Smooth muscle cell (in vitro differentiated cells): Measurements from ENCODE around the gene ELK4. TPM values are rescaled to one million over a fixed set of nuclear protein-coding genes. Genes with fewer than 3 reads are reported as not detected.

ENCODE experiments used
- DNase-seq: peaks from one replicate; lab custom pipeline; 2025; ENCODE audit not compliant: unreplicated experiment; lab: John Stamatoyannopoulos, UW
- H2AFZ ChIP-seq: fragments of 200-600 bp; sonication (generic); 2 replicates; pipeline ENCODE4 v1.6.0; 2016; ENCODE audit warnings: antibody characterized with exemption, low read depth, mild to moderate bottlenecking
- H3F3A ChIP-seq: fragments of 200-600 bp; sonication (generic); 2 replicates; pipeline ENCODE4 v1.6.0; 2017; ENCODE audit warnings: antibody characterized with exemption, low read depth
- H3K27ac ChIP-seq: fragments of 200-600 bp; sonication (generic); 2 replicates; pipeline ENCODE4 v1.5.1; 2016; ENCODE audit warnings: low read depth, mild to moderate bottlenecking
- H3K27me3 ChIP-seq: fragments of 200-600 bp; sonication (generic); 2 replicates; pipeline ENCODE4 v1.6.1; 2016; ENCODE audit warnings: low read depth, mild to moderate bottlenecking
- H3K36me3 ChIP-seq: fragments of 200-600 bp; sonication (generic); 2 replicates; pipeline ENCODE4 v1.5.1; 2016; ENCODE audit warnings: low read depth
- H3K4me1 ChIP-seq: fragments of 200-600 bp; sonication (generic); 2 replicates; pipeline ENCODE4 v1.5.1; 2016; ENCODE audit warnings: low read depth
- H3K4me2 ChIP-seq: fragments of 200-600 bp; sonication (generic); 2 replicates; pipeline ENCODE4 v1.6.0; 2016; ENCODE audit warnings: mild to moderate bottlenecking
- H3K4me3 ChIP-seq: fragments of 200-600 bp; sonication (generic); 2 replicates; pipeline ENCODE4 v1.5.1; 2016; ENCODE audit warnings: mild to moderate bottlenecking
- H3K79me2 ChIP-seq: fragments of 200-600 bp; sonication (generic); 2 replicates; pipeline ENCODE4 v1.6.0; 2016; ENCODE audit warnings: low read depth, mild to moderate bottlenecking
- H3K9ac ChIP-seq: fragments of 200-600 bp; sonication (generic); 2 replicates; pipeline ENCODE4 v1.6.0; 2016; ENCODE audit warnings: low read depth
- H3K9me3 ChIP-seq: fragments of 200-600 bp; sonication (generic); replicated peaks from 2 replicates; pipeline ENCODE4 v1.5.1; 2016; ENCODE audit warnings: low read depth
- H4K20me1 ChIP-seq: fragments of 200-600 bp; sonication (generic); 2 replicates; pipeline ENCODE4 v1.6.0; 2016; ENCODE audit warnings: low read depth
- CTCF ChIP-seq: fragments of 200-600 bp; sonication (generic); IDR thresholded peaks from 2 replicates; pipeline ENCODE4 v1.5.1; 2017; ENCODE audit warnings: borderline replicate concordance, mild to moderate bottlenecking, antibody characterized with exemption; ENCODE audit not compliant: insufficient read depth, poor library complexity, severe bottlenecking
- WGBS: methylation state at CpG from one replicate; pipeline ENCODE4 v1.1.7; 2016; ENCODE audit warnings: low lambda C conversion rate; 5-methylcytosine and 5-hydroxymethylcytosine counted together
- polyA plus RNA-seq: library from polyadenylated mRNA; unstranded; fragments of >200 nt; fragmentation: Nextera tagmentation; extraction: Ambion mirVana; gene quantifications from 2 replicates; pipeline ENCODE4 v1.2.1, GENCODE V29; 2016
- total RNA-seq: library from RNA; depleted of rRNA; stranded (reverse); fragments of >200 nt; gene quantifications from 2 replicates; pipeline ENCODE4 v1.2.3, GENCODE V29; 2014

Gene ELK4
- total and polyA plus RNA-seq, 2 experiments from 2014 or later, result 3.7 to 15.5 TPM

GRCh38 chr1:205569411-205570172, 62.2 kb downstream of the ELK4 start:
- no peaks in the 10 kb centered on the region for H3F3A ChIP-seq
- H2AFZ ChIP-seq, result no peak overlapping the region
- no peaks in the 10 kb centered on the region for H3K36me3 ChIP-seq
- DNase-seq, result no peak
- no peaks in the 10 kb centered on the region for H4K20me1 ChIP-seq
- H3K4me3 ChIP-seq, result no peak overlapping the region
- no peak overlapping the region for H3K27ac ChIP-seq
- peak overlapping the region; percentile 74 for H3K4me2 ChIP-seq
- H3K4me1 ChIP-seq, result no peaks in the 10 kb centered on the region
- no peak for TF ChIP-seq CTCF
- H3K27me3 ChIP-seq, result peaks cover 94% of the 10 kb centered on the region
- H3K9ac ChIP-seq, result no peak overlapping the region
- H3K9me3 ChIP-seq, result no peaks in the 10 kb centered on the region
- WGBS, result 30% methylated on average over 17 of the region's 22 CpGs
- H3K79me2 ChIP-seq, result no peaks in the 10 kb centered on the region

- peak overlapping the region; percentile 31 for H3K4me3 ChIP-seq
- H3K27ac ChIP-seq, result no peak overlapping the region
- no peaks in the 10 kb centered on the region for H3K4me1 ChIP-seq
- H3K36me3 ChIP-seq, result no peaks in the 10 kb centered on the region
- TF ChIP-seq CTCF, result no peak
- no peaks in the 10 kb centered on the region for H3K79me2 ChIP-seq
- 17% methylated on average over 30 of the region's 90 CpGs for WGBS
- H3K27me3 ChIP-seq, result peaks cover 94% of the 10 kb centered on the region
- no peak for DNase-seq
- no peaks in the 10 kb centered on the region for H3F3A ChIP-seq
- H2AFZ ChIP-seq, result no peak overlapping the region
- no peaks in the 10 kb centered on the region for H4K20me1 ChIP-seq
- H3K9ac ChIP-seq, result no peak overlapping the region
- H3K4me2 ChIP-seq, result peak overlapping the region; percentile 74
- H3K9me3 ChIP-seq, result no peaks in the 10 kb centered on the region
Observed at GRCh38 chr1:205568469-205569361, 63.1 kb downstream of the ELK4 start.

- H3K27me3 ChIP-seq, result peaks cover 91% of the 10 kb centered on the region
- H3K4me3 ChIP-seq, result no peak overlapping the region
- no peaks in the 10 kb centered on the region for H3K4me1 ChIP-seq
- H2AFZ ChIP-seq, result no peak overlapping the region
- no peaks in the 10 kb centered on the region for H3K79me2 ChIP-seq
- 48% methylated on average over 5 of the region's 5 CpGs for WGBS
- no peak for DNase-seq
- H3K9ac ChIP-seq, result no peak overlapping the region
- H3K9me3 ChIP-seq, result no peaks in the 10 kb centered on the region
- H3K4me2 ChIP-seq, result no peak overlapping the region
- no peak overlapping the region for H3K27ac ChIP-seq
- H3F3A ChIP-seq, result no peaks in the 10 kb centered on the region
- H4K20me1 ChIP-seq, result no peaks in the 10 kb centered on the region
- TF ChIP-seq CTCF, result no peak
- H3K36me3 ChIP-seq, result no peaks in the 10 kb centered on the region
Observed at GRCh38 chr1:205568135-205568468, 63.7 kb downstream of the ELK4 start.
